ENCODE results near the gene SNCA.

The SNCA gene

GRCh38 chr4:89784686-89785231 lies 52.2 kb downstream of the SNCA start:
- no peak for TF ChIP-seq CTCF (IDR thresholded peaks at IDR 0.05; ENCODE audit: low read depth, low read length, missing control alignments)
- DNase-seq (ENCODE audit: low read depth), result no peak
- H3K4me3 ChIP-seq (ENCODE audit: low read depth, low read length), result no peak overlapping the region

- H3K4me3 ChIP-seq (ENCODE audit: low read depth, low read length), result no peak overlapping the region
- DNase-seq (ENCODE audit: low read depth), result no peak
- no peak for TF ChIP-seq CTCF (IDR thresholded peaks at IDR 0.05; ENCODE audit: low read depth, low read length, missing control alignments)
Observed at GRCh38 chr4:89781321-89781720, 55.6 kb downstream of the SNCA start.

- DNase-seq (ENCODE audit: low read depth), result no peak
- H3K4me3 ChIP-seq (ENCODE audit: low read depth, low read length), result no peak overlapping the region
- no peak for TF ChIP-seq CTCF (IDR thresholded peaks at IDR 0.05; ENCODE audit: low read depth, low read length, missing control alignments)
Observed at GRCh38 chr4:89773805-89774204, 63.2 kb downstream of the SNCA start.

- no peak for TF ChIP-seq CTCF (IDR thresholded peaks at IDR 0.05; ENCODE audit: low read depth, low read length, missing control alignments)
- H3K4me3 ChIP-seq (ENCODE audit: low read depth, low read length), result no peak overlapping the region
- no peak for DNase-seq (ENCODE audit: low read depth)
Observed at GRCh38 chr4:89769856-89770255, 67.1 kb downstream of the SNCA start.

GRCh38 chr4:89767924-89768323 lies 69.0 kb downstream of the SNCA start:
- no peak for DNase-seq (ENCODE audit: low read depth)
- TF ChIP-seq CTCF (IDR thresholded peaks at IDR 0.05; ENCODE audit: low read depth, low read length, missing control alignments), result no peak
- no peak overlapping the region for H3K4me3 ChIP-seq (ENCODE audit: low read depth, low read length)

GRCh38 chr4:89765966-89766365 lies 71.0 kb downstream of the SNCA start:
- no peak for DNase-seq (ENCODE audit: low read depth)

More at GRCh38 chr4:89765966-89766365, 71.0 kb downstream of the SNCA start:
- TF ChIP-seq CTCF (IDR thresholded peaks at IDR 0.05; ENCODE audit: low read depth, low read length, missing control alignments), result no peak
- no peak overlapping the region for H3K4me3 ChIP-seq (ENCODE audit: low read depth, low read length)

All from GM12864 (cell line).